GM21529 (cell line): Measurements from ENCODE around the gene NAP1L3.

Source experiments
- ATAC-seq: cut with Tn5 transposase; IDR thresholded peaks from one replicate; pipeline ENCODE4 v1.9.1; 2021; ENCODE audit not compliant: unreplicated experiment

The NAP1L3 gene

GRCh38 chrX:93673056-93673868 lies at the start of gene NAP1L3:
NAP1L3 (minus strand) TSS chrX:93673578; CDS start chrX:93673304, 274 bp downstream.
- ATAC-seq, result peak; percentile 70

DNA sequence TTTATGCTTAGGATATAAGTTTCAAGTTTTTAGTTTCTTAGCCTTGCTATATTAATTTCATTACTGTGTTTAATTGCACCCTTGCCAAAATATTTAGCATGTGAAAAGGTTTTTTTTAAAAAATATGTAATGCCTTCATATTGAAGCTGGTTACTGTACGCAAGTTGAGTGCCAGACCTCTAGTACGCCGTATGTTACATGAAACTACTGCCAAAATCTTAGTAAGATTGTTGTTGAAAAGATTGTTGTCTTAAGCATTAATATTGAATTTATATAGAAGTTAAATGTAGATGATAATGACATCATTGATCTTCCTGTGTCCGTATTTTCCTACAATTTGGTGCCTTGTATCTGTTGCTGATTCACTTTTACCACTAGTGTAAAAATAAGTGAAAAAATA lies 37.7 kb upstream of the NAP1L3 start:
- ATAC-seq, result no peak

DNA sequence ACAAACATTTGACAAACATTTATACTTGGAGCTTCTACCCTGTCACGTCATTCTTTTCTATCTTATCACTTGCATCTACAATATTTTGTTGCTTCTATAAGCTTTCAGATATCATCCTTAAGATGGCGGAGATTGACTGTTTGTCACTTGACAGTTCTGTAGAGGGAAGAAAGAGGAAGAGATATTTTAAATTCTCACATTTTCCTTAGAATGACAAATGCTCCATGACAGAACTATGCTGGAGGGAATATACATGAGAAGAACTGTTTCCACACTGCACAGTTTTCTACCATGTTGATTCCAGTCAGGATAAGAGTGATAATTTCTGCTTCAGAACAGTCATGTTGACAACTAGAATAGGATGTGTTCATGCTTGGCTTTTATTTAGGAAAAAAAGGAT lies 30.3 kb upstream of the NAP1L3 start:
- ATAC-seq, result no peak

DNA sequence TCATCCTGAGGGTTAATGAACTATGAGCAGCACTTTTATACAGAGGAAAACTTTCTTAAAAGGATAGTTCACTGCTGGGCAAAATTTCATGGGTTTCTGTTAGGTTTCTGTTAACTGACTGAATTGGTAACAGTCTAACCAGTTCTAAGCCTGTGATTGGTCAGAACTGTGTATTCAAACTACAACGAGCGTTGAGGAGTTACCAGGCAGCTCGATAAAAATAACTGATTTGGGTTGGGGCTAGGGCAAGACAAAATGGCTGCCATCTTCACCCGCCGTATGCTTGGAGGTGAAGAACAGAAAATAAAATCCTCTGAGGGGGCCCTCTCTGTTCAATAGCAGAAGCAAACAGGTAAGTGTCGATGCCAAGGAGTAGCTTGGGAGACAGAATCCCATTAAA lies 22.6 kb upstream of the NAP1L3 start:
- ATAC-seq, result no peak

DNA sequence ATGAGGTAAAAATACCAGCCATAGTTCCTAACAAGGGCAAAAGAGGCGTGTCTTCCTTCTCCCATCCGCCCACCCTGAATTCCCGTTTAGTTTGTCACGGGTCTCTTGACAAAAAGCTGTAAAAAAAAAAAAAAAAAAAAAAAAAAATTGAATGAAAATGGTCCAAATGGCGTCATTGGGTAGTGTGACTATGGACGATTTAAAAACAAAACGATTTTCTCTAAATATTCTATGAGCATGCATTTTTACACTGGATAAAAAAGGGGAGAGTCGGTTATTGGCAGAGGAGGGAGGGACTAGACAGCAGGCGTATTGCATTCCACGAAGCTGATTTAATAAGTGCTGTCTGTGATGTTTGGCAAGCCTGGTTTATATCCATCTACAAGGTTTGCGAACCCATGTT lies 492 bp upstream of the NAP1L3 start, which contains the start of gene FAM133A:
Gene FAM133A (plus strand): TSS at position 338 of the 403 bp plus-strand sequence. CDS start 35,214 bp downstream, outside the sequence.
- no peak for ATAC-seq

DNA sequence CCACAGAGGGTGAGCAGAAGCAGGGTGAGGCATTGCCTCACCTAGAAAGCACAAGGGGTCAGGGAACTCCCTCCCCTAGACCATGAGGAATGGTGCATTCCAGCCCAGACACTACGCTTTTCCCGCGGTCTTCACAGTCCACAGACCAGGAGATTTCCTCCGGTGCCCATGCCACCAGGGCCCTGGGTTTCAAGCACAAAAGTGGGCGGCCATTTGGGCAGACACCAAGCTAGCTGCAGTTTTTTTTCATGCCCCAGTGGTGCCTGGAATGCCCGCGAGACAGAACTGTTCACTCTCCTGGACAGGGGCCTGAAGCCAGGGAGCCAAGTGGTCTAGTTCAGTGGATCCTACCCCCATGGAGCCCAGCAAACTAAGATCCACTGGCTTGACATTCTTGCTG lies 12.8 kb downstream of the NAP1L3 start:
- no peak for ATAC-seq

DNA sequence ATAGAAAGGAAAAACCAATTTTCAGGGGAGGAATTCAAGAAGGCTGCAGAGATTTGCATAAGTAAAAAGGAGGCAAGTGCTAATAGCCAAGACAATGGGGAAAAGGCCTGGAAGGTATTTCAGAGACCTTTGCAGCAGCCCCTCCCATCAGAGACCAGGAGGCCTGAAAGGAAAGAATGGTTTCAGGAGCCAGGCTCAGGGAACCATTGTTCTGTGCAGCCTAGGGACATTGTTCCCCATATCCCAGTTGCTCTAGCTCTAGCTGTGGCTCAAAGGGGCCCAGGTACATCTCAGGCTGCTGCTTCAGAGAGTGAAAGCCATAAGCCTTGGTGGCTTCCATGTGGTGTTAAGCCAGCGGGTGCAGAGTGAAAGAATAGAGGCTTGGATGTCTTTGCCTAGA lies 24.0 kb downstream of the NAP1L3 start:
- no peak for ATAC-seq

- ATAC-seq, result no peak
Measured at GRCh38 chrX:93637591-93637990, 35.8 kb downstream of the NAP1L3 start.
